Measurements from ENCODE around the gene IL6.

IL6 gene

DNA sequence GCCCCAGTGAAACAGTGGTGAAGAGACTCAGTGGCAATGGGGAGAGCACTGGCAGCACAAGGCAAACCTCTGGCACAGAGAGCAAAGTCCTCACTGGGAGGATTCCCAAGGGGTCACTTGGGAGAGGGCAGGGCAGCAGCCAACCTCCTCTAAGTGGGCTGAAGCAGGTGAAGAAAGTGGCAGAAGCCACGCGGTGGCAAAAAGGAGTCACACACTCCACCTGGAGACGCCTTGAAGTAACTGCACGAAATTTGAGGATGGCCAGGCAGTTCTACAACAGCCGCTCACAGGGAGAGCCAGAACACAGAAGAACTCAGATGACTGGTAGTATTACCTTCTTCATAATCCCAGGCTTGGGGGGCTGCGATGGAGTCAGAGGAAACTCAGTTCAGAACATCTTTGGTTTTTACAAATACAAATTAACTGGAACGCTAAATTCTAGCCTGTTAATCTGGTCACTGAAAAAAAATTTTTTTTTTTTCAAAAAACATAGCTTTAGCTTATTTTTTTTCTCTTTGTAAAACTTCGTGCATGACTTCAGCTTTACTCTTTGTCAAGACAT lies 574 bp upstream of the IL6 start:
- TF ChIP-seq, protein P1, sequence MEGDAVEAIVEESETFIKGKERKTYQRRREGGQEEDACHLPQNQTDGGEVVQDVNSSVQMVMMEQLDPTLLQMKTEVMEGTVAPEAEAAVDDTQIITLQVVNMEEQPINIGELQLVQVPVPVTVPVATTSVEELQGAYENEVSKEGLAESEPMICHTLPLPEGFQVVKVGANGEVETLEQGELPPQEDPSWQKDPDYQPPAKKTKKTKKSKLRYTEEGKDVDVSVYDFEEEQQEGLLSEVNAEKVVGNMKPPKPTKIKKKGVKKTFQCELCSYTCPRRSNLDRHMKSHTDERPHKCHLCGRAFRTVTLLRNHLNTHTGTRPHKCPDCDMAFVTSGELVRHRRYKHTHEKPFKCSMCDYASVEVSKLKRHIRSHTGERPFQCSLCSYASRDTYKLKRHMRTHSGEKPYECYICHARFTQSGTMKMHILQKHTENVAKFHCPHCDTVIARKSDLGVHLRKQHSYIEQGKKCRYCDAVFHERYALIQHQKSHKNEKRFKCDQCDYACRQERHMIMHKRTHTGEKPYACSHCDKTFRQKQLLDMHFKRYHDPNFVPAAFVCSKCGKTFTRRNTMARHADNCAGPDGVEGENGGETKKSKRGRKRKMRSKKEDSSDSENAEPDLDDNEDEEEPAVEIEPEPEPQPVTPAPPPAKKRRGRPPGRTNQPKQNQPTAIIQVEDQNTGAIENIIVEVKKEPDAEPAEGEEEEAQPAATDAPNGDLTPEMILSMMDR (IDR thresholded peaks at IDR 0.05; ENCODE audit: low read depth, low read length), result peak; percentile 62
- peak overlapping the region; percentile 87 for H3K4me3 ChIP-seq (ENCODE audit: low read depth, low read length)

DNA sequence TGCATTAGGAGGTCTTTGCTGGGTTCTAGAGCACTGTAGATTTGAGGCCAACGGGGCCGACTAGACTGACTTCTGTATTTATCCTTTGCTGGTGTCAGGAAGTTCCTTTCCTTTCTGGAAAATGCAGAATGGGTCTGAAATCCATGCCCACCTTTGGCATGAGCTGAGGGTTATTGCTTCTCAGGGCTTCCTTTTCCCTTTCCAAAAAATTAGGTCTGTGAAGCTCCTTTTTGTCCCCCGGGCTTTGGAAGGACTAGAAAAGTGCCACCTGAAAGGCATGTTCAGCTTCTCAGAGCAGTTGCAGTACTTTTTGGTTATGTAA lies 675 bp downstream of the IL6 start:
- TF ChIP-seq, protein P1 (IDR thresholded peaks at IDR 0.05; ENCODE audit: low read depth, low read length), result no peak
- H3K4me3 ChIP-seq (ENCODE audit: low read depth, low read length), result peak overlapping the region; percentile 87

DNA sequence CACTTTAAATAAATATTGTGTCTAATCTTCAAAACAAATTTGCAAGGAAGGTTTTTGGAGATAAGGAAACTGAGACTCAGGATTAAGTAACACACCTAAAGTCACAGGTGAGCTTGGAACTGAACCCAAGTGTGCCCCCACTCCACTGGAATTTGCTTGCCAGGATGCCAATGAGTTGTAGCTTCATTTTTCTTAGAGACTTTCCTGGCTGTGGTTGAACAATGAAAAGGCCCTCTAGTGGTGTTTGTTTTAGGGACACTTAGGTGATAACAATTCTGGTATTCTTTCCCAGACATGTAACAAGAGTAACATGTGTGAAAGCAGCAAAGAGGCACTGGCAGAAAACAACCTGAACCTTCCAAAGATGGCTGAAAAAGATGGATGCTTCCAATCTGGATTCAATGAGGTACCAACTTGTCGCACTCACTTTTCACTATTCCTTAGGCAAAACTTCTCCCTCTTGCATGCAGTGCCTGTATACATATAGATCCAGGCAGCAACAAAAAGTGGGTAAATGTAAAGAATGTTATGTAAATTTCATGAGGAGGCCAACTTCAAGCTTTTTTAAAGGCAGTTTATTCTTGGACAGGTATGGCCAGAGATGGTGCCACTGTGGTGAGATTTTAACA lies 1.5 kb downstream of the IL6 start:
- TF ChIP-seq, protein P1 (IDR thresholded peaks at IDR 0.05; ENCODE audit: low read depth, low read length), result peak; percentile 48
- H3K4me3 ChIP-seq (ENCODE audit: low read depth, low read length), result peak overlapping the region; percentile 87

DNA sequence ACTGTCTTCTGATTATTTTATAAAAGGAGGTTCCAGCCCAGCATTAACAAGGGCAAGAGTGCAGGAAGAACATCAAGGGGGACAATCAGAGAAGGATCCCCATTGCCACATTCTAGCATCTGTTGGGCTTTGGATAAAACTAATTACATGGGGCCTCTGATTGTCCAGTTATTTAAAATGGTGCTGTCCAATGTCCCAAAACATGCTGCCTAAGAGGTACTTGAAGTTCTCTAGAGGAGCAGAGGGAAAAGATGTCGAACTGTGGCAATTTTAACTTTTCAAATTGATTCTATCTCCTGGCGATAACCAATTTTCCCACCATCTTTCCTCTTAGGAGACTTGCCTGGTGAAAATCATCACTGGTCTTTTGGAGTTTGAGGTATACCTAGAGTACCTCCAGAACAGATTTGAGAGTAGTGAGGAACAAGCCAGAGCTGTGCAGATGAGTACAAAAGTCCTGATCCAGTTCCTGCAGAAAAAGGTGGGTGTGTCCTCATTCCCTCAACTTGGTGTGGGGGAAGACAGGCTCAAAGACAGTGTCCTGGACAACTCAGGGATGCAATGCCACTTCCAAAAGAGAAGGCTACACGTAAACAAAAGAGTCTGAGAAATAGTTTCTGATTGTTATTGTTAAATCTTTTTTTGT lies 2.3 kb downstream of the IL6 start:
- TF ChIP-seq, protein P1 (IDR thresholded peaks at IDR 0.05; ENCODE audit: low read depth, low read length), result no peak
- peak overlapping the region; percentile 87 for H3K4me3 ChIP-seq (ENCODE audit: low read depth, low read length)

DNA sequence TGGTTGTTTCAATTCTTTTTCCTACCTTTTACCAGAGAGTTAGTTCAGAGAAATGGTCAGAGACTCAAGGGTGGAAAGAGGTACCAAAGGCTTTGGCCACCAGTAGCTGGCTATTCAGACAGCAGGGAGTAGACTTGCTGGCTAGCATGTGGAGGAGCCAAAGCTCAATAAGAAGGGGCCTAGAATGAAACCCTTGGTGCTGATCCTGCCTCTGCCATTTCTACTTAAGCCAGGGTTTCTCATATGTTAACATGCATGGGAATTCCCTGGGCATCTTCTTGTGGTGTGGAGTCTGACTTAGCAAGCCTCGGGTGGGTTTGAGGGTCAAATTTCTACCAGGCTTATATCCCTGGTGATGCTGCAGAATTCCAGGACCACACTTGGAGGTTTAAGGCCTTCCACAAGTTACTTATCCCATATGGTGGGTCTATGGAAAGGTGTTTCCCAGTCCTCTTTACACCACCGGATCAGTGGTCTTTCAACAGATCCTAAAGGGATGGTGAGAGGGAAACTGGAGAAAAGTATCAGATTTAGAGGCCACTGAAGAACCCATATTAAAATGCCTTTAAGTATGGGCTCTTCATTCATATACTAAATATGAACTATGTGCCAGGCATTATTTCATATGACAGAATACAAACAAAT lies 3.2 kb downstream of the IL6 start:
- TF ChIP-seq, protein P1 (IDR thresholded peaks at IDR 0.05; ENCODE audit: low read depth, low read length), result no peak

DNA sequence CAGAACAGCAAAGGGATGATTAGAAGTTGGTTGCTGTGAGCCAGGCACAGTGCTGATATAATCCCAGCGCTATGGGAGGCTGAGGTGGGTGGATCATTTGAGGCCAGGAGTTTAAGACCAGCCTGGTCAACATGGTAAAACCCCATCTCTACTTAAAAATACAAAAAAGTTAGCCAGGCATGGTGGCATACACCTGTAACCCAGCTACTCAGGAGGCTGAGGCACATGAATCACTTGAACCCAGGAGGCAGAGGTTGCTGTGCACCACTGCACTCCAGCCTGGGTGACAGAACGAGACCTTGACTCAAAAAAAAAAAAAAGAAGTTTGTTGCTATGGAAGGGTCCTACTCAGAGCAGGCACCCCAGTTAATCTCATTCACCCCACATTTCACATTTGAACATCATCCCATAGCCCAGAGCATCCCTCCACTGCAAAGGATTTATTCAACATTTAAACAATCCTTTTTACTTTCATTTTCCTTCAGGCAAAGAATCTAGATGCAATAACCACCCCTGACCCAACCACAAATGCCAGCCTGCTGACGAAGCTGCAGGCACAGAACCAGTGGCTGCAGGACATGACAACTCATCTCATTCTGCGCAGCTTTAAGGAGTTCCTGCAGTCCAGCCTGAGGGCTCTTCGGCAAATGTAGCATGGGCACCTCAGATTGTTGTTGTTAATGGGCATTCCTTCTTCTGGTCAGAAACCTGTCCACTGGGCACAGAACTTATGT lies 4.1 kb downstream of the IL6 start:
- TF ChIP-seq, protein P1 (IDR thresholded peaks at IDR 0.05; ENCODE audit: low read depth, low read length), result no peak
- H3K4me3 ChIP-seq (ENCODE audit: low read depth, low read length), result peak overlapping the region; percentile 14; the same call in 1 of the 2 replicates

More for the DNA sequence above, 3.2 kb downstream of the IL6 start:
- H3K4me3 ChIP-seq (ENCODE audit: low read depth, low read length), result peak overlapping the region; percentile 17; the same call in 1 of the 2 replicates
